H1 (cell line): ENCODE results near the gene HOXD10. TPM values are rescaled to one million over a fixed set of nuclear protein-coding genes. Genes with fewer than 3 reads are reported as not detected.

Experiments
- CTCF ChIA-PET: fragments of 300-600 bp; sonication (Branson Sonifier 250); formaldehyde crosslinking; loops from one replicate; lab custom pipeline; 2021; ENCODE audit not compliant: partially characterized antibody; lab: Charles Lee
- POLR2A ChIA-PET: fragments of 300-600 bp; sonication (Branson Sonifier 250); formaldehyde crosslinking; loops from one replicate; lab custom pipeline; 2021; ENCODE audit warnings: inconsistent platforms; ENCODE audit not compliant: partially characterized antibody; lab: Charles Lee
- DNase-seq, 2 experiments: peaks; one replicate each; pipeline versions ENCODE4 v3.0.0 to v3.0.0-alpha.2; 2010 to 2022; ENCODE audit warnings: low spot score in 2 of 2, low read depth in 1 of 2, mixed read lengths in 1 of 2
- FAIRE-seq: peaks from 2 replicates; lab custom pipeline; 2011; peaks lifted over from hg19 to GRCh38; lab: Jason Lieb, UNC
- H2AFZ ChIP-seq: 2 replicates; pipeline ENCODE4 v1.8.1; 2012; ENCODE audit warnings: low read length, inconsistent platforms
- H2AK5ac ChIP-seq: 2 replicates; pipeline ENCODE4 v1.6.1; 2013; ENCODE audit warnings: low read depth, low read length
- H2BK120ac ChIP-seq: replicated peaks from 2 replicates; pipeline ENCODE3; 2013; ENCODE audit warnings: low read depth, low read length, inconsistent platforms
- H2BK12ac ChIP-seq: 2 replicates; pipeline ENCODE4 v1.6.1; 2013; ENCODE audit warnings: low read depth, low read length
- H2BK15ac ChIP-seq: 2 replicates; pipeline ENCODE4 v1.6.1; 2013; ENCODE audit warnings: low read length
- H2BK20ac ChIP-seq: 2 replicates; pipeline ENCODE4 v1.6.1; 2013; ENCODE audit warnings: low read length
- H2BK5ac ChIP-seq: 2 replicates; pipeline ENCODE4 v1.6.1; 2013; ENCODE audit warnings: low read depth, low read length
- H3K14ac ChIP-seq: 2 replicates; pipeline ENCODE4 v1.6.1; 2013; ENCODE audit warnings: inconsistent platforms; ENCODE audit not compliant: insufficient read length
- H3K18ac ChIP-seq: 2 replicates; pipeline ENCODE4 v1.6.1; 2013; ENCODE audit warnings: low read length; ENCODE audit errors: extremely low read depth
- H3K23ac ChIP-seq: 2 replicates; pipeline ENCODE4 v1.6.1; 2013; ENCODE audit warnings: inconsistent platforms; ENCODE audit not compliant: insufficient read length
- H3K23me2 ChIP-seq: 2 replicates; pipeline ENCODE4 v1.6.1; 2013; ENCODE audit warnings: low read depth, low read length
- H3K27ac ChIP-seq: 2 replicates; pipeline ENCODE4 v1.6.1; 2011; ENCODE audit warnings: low read depth, low read length, inconsistent platforms
- H3K27me3 ChIP-seq, 4 experiments: replicated peaks in 1 of 4; 1 replicate in 1 of 4; 2 replicates in 3 of 4; pipeline versions ENCODE4 v1.6.1 to v1.8.1; 2011 to 2013; ENCODE audit warnings: low read length in 3 of 4, mild to moderate bottlenecking in 3 of 4, inconsistent platforms in 2 of 4, mixed read lengths in 2 of 4, moderate library complexity in 1 of 4; ENCODE audit not compliant: control insufficient read depth in 3 of 4, insufficient read depth in 3 of 4; ENCODE audit errors: extremely low read depth in 1 of 4
- H3K36me3 ChIP-seq, 4 experiments: 2 replicates each; pipeline versions ENCODE4 v1.6.1 to v1.8.1; 2011 to 2013; ENCODE audit warnings: mild to moderate bottlenecking in 4 of 4, low read length in 3 of 4, moderate library complexity in 2 of 4, control low read depth in 1 of 4, inconsistent platforms in 1 of 4; ENCODE audit not compliant: insufficient read depth in 4 of 4, control insufficient read depth in 2 of 4
- H3K4ac ChIP-seq: replicated peaks from 2 replicates; pipeline ENCODE3; 2013; ENCODE audit warnings: low read length, low read depth, mixed read lengths, inconsistent platforms; ENCODE audit not compliant: insufficient read length
- H3K4me1 ChIP-seq, 4 experiments: replicated peaks in 1 of 4; 1 replicate in 1 of 4; 2 replicates in 3 of 4; pipeline versions ENCODE4 v1.6.1 to v1.8.1; 2011 to 2013; ENCODE audit warnings: low read length in 3 of 4, inconsistent platforms in 2 of 4, mixed read lengths in 1 of 4; ENCODE audit not compliant: insufficient read depth in 4 of 4, control insufficient read depth in 3 of 4
- H3K4me2 ChIP-seq, 2 experiments: 2 replicates each; pipeline versions ENCODE4 v1.6.1 to v1.8.1; 2011 to 2013; ENCODE audit warnings: low read depth in 2 of 2, low read length in 2 of 2, control low read depth in 1 of 2, inconsistent platforms in 1 of 2, mild to moderate bottlenecking in 1 of 2; ENCODE audit not compliant: insufficient read depth in 1 of 2
- H3K4me3 ChIP-seq, 4 experiments: fragments of 200-600, 300-600 bp in 1 of 4; sonication (generic), shearing (Covaris generic), sonication (Bioruptor Twin) in 1 of 4; 2 replicates each; pipeline versions ENCODE4 v1.5.1 to v1.8.1; 2011 to 2016; ENCODE audit warnings: low read length in 4 of 4, low read depth in 3 of 4, control low read depth in 2 of 4, inconsistent platforms in 2 of 4, mild to moderate bottlenecking in 2 of 4, mixed read lengths in 1 of 4, moderate library complexity in 1 of 4; ENCODE audit not compliant: insufficient read depth in 2 of 4; ENCODE audit errors: extremely low read depth in 1 of 4
- H3K56ac ChIP-seq: replicated peaks from 2 replicates; pipeline ENCODE3; 2013; ENCODE audit warnings: low read depth, mild to moderate bottlenecking, mixed read lengths, low read length, inconsistent platforms; ENCODE audit not compliant: insufficient read length
- H3K79me1 ChIP-seq: 2 replicates; pipeline ENCODE4 v1.6.1; 2013; ENCODE audit warnings: low read depth, low read length, control low read depth
- H3K79me2 ChIP-seq, 2 experiments: 2 replicates each; pipeline versions ENCODE4 v1.6.1 to v1.8.1; 2012 to 2013; ENCODE audit warnings: low read length in 2 of 2, mild to moderate bottlenecking in 2 of 2, inconsistent platforms in 1 of 2; ENCODE audit not compliant: insufficient read depth in 2 of 2, control insufficient read depth in 1 of 2
- H3K9ac ChIP-seq, 4 experiments: replicated peaks in 1 of 4; 1 replicate in 1 of 4; 2 replicates in 3 of 4; pipeline versions ENCODE4 v1.6.1 to v1.8.1; 2011 to 2013; ENCODE audit warnings: low read depth in 3 of 4, low read length in 3 of 4, control low read depth in 2 of 4, mild to moderate bottlenecking in 2 of 4, moderate library complexity in 2 of 4, inconsistent platforms in 1 of 4; ENCODE audit errors: extremely low read depth in 1 of 4
- H3K9me3 ChIP-seq, 2 experiments: 2 replicates each; pipeline versions ENCODE4 v1.6.1 to v1.8.1; 2012 to 2013; ENCODE audit warnings: mild to moderate bottlenecking in 2 of 2, moderate library complexity in 2 of 2, control low read depth in 1 of 2, inconsistent platforms in 1 of 2, low read depth in 1 of 2, low read length in 1 of 2, mixed read lengths in 1 of 2; ENCODE audit not compliant: insufficient read depth in 2 of 2
- H4K20me1 ChIP-seq, 2 experiments: replicated peaks in 1 of 2; 2 replicates each; pipeline versions ENCODE3 to v1.8.1; 2011 to 2013; ENCODE audit warnings: inconsistent platforms in 2 of 2, low read length in 2 of 2, mild to moderate bottlenecking in 1 of 2; ENCODE audit not compliant: insufficient read depth in 2 of 2, control insufficient read depth in 1 of 2
- H4K5ac ChIP-seq: 2 replicates; pipeline ENCODE4 v1.6.1; 2013; ENCODE audit warnings: low read length, low read depth, mixed read lengths, inconsistent platforms; ENCODE audit not compliant: insufficient read length
- H4K8ac ChIP-seq: 2 replicates; pipeline ENCODE4 v1.8.0; 2013; ENCODE audit warnings: mild to moderate bottlenecking, moderate library complexity, low read length, inconsistent platforms; ENCODE audit not compliant: insufficient read depth; ENCODE audit errors: extremely low read depth
- H4K91ac ChIP-seq: replicated peaks from 2 replicates; pipeline ENCODE3; 2013; ENCODE audit warnings: low read length, mixed read lengths, inconsistent platforms; ENCODE audit not compliant: insufficient read length
- CBX8 ChIP-seq: fragments of 300-800, 300-1000 bp; sonication (generic); IDR thresholded peaks from 2 replicates; pipeline ENCODE4 v1.7.1; 2016; ENCODE audit warnings: low read depth, low read length, borderline replicate concordance
- HDAC6 ChIP-seq: IDR thresholded peaks from one replicate; pipeline ENCODE4 v1.7.1; 2012; ENCODE audit warnings: low read depth, mild to moderate bottlenecking, inconsistent platforms, low read length, moderate library complexity
- TAF7 ChIP-seq: optimal IDR thresholded peaks from 2 replicates; pipeline ENCODE3; 2011; ENCODE audit warnings: low read depth, mild to moderate bottlenecking, inconsistent platforms, low read length, moderate library complexity, borderline replicate concordance
- WGBS, 2 experiments: shearing (Covaris generic) in 1 of 2; methylation state at CpG; one replicate each; pipeline versions ENCODE4 v1.1.6 to v1.1.7; 2013 to 2015; ENCODE audit warnings: low lambda C conversion rate in 2 of 2, mixed read lengths in 2 of 2, inconsistent platforms in 1 of 2, low coverage in 1 of 2, missing lambda C conversion rate in 1 of 2; ENCODE audit not compliant: insufficient replicate concordance in 2 of 2, insufficient coverage in 1 of 2, insufficient read length in 1 of 2; ENCODE audit errors: extremely low coverage in 1 of 2, missing lambda C conversion rate in 1 of 2; 5-methylcytosine and 5-hydroxymethylcytosine counted together
- polyA plus RNA-seq, 7 experiments: library from polyadenylated mRNA; depleted of rRNA in 3 of 7; stranded (reverse) in 5 of 7; unstranded in 2 of 7; fragments of >200 nt in 5 of 7; fragments of 200-250 nt in 2 of 7; gene quantifications; 1 replicate in 5 of 7; 2 replicates in 1 of 7; 4 replicates in 1 of 7; pipeline versions ENCODE4 v1.2.1 to v1.2.3, GENCODE V29; 2011 to 2013; ENCODE audit warnings: missing spikeins in 2 of 7, mixed read lengths in 2 of 7
- total RNA-seq: library from RNA; stranded (reverse); fragmentation: NEBNext Ultra II Directional; extraction: Animal tissue kit (Norgen Biotek cat#: 25700); gene quantifications from 2 replicates; pipeline ENCODE4 v1.2.1, GENCODE V29; 2021

Gene HOXD10
- total and polyA plus RNA-seq, 2 of the 8 experiments (the other 6 are each of a cell fraction or from before 2014, with no cell fraction given) = not detected

- no peak overlapping the region for H2BK15ac ChIP-seq
- CTCF ChIA-PET = interaction anchor here (0.7 to 2.3 kb wide), 8 partner anchors 12 to 861 kb away, joined by 3 to 15 read pairs (median 4); partner anchors contain the start of gene HOXD9
- no peaks in the 10 kb centered on the region for H3K79me1 ChIP-seq
- no peaks in the 10 kb centered on the region for H3K79me2 ChIP-seq
- no peak overlapping the region for H3K4me3 ChIP-seq
- no peak overlapping the region for H2BK5ac ChIP-seq
- H3K18ac ChIP-seq = no peak overlapping the region
- no peak overlapping the region for H3K27ac ChIP-seq
- TF ChIP-seq TAF7 = no peak
- peak; percentile 35; the same call in 1 of the 2 replicates for TF ChIP-seq CBX8
- no peak for TF ChIP-seq HDAC6
- TF ChIP-seq, all 59 proteins: peak for 1
- Histone ChIP-seq H2AK5ac (no peak overlapping the region), H3K23me2 (no peaks in the 10 kb centered on the region), H3K4me1 (peaks cover 0 to 12% (median 7%) of the 10 kb centered on the region in 4 experiments; a peak in 5 of 7 replicates), H3K36me3 (peaks cover 0 to 14% (median 0%) of the 10 kb centered on the region in 4 experiments; a peak in 1 of 8 replicates), H2BK20ac (no peak overlapping the region), H3K9ac (no peak overlapping the region), H4K5ac (no peak overlapping the region), H3K56ac (no peak overlapping the region), H3K27me3 (peaks cover 98 to 100% (median 100%) of the 10 kb centered on the region in 4 experiments), H3K4ac (no peak overlapping the region), H2AFZ (no peak overlapping the region), H2BK12ac (no peak overlapping the region), H3K9me3 (no peaks in the 10 kb centered on the region), H4K91ac (no peak overlapping the region), H4K20me1 (peaks cover 19 to 40% of the 10 kb centered on the region in 2 experiments), H3K14ac (no peak overlapping the region), H3K23ac (no peak overlapping the region), H4K8ac (no peak overlapping the region), H3K4me2 (no peak overlapping the region), H2BK120ac (no peak overlapping the region)
- POLR2A ChIA-PET = interaction anchor here (1.4 to 1.9 kb wide), 3 partner anchors 26 to 68 kb away, joined by 3 to 4 read pairs (median 3); no protein-coding TSS in a partner anchor
- FAIRE-seq = no peak
- DNase-seq = no peak
- whole genome bisulfite sequencing, 2 experiments = 19% methylated on average over 8 of the region's 8 CpGs; no CpG with 5 or more reads in 1 of the 2 experiments
These were observed 39.8 kb downstream of the HOXD10 start for GRCh38 chr2:176156301-176156806.
